ENCODE data around the gene XIRP2. TPM values are rescaled to one million over a fixed set of nuclear protein-coding genes. Genes with fewer than 3 reads are reported as not detected.

The XIRP2 gene
- total and polyA plus RNA-seq, 2 of the 4 experiments (the other 2 are of a cell fraction) = 0.05 to 0.18 TPM

- no peaks in the 10 kb centered on the region for H3K9me1 ChIP-seq (ENCODE audit: insufficient read depth, low read length)
- WGBS, 2 experiments (ENCODE audit: extremely low coverage in 2 of 2, insufficient read length in 1 of 2) = 100% methylated on average over 1 of the region's 3 CpGs; no CpG with 5 or more reads in 1 of the 2 experiments
- in situ Hi-C loops (cut with MboI; ENCODE audit: low sequenced_read_pairs) (no loop called here), intact Hi-C loops (cut with micrococcal nuclease) (loop anchor here (5.0 kb wide), 1 partner anchor 86 kb away; no protein-coding TSS in a partner anchor), dilution Hi-C loops (cut with HindIII; ENCODE audit: low sequenced_read_pairs, unreplicated experiment) (no loop called here)
- ChIA-PET POLR2A (ENCODE audit: unreplicated experiment) (no interaction called here), CTCF (interaction anchor here (1.7 kb wide), 2 partner anchors 8 to 86 kb away, joined by 4 read pairs; no protein-coding TSS in a partner anchor)
- no peak overlapping the region for H3K4ac ChIP-seq (ENCODE audit: low read depth, low read length)
- no peak overlapping the region for H3K23ac ChIP-seq (ENCODE audit: low read depth, low read length)
- H3K4me3 ChIP-seq (ENCODE audit: insufficient read depth, low read depth, low read length) = no peak overlapping the region
- H2AFZ ChIP-seq (replicated peaks; ENCODE audit: low read length, poor library complexity) = no peak overlapping the region
- no peak overlapping the region for H2AK9ac ChIP-seq (replicated peaks; ENCODE audit: low read depth, low read length, poor library complexity)
- no peak overlapping the region for H3K9ac ChIP-seq (ENCODE audit: low read depth, low read length)
- no peak overlapping the region for H3K27ac ChIP-seq (ENCODE audit: insufficient read depth, low read length)
- H3K4me2 ChIP-seq (ENCODE audit: low read depth, low read length) = no peak overlapping the region
- no peaks in the 10 kb centered on the region for H3K4me1 ChIP-seq (ENCODE audit: control insufficient read depth, insufficient read depth, low read length)
- H2BK5ac ChIP-seq (ENCODE audit: low read depth, low read length, poor library complexity, severe bottlenecking) = no peak overlapping the region
- H2BK15ac ChIP-seq (ENCODE audit: low read depth, low read length) = no peak overlapping the region
- no peak overlapping the region for H4K91ac ChIP-seq (ENCODE audit: insufficient read depth, low read depth, low read length)
- H4K20me1 ChIP-seq (ENCODE audit: insufficient read depth, low read length) = no peaks in the 10 kb centered on the region
- no peaks in the 10 kb centered on the region for H3K9me3 ChIP-seq (ENCODE audit: control insufficient read depth, insufficient read depth, low read length)
- ATAC-seq (ENCODE audit: low read depth) (no peak), DNase-seq (no peak)
- TF ChIP-seq SMC3 (IDR thresholded peaks at IDR 0.05; ENCODE audit: low read depth, low read length) (no peak), BHLHE40 (IDR thresholded peaks at IDR 0.05; ENCODE audit: low read depth, low read length) (no peak), CTCF (conservative IDR thresholded peaks at IDR 0.05; ENCODE audit: low read depth, low read length) (no peak), MAZ (IDR thresholded peaks at IDR 0.05; ENCODE audit: borderline replicate concordance, low read depth, low read length) (no peak), MAFK (IDR thresholded peaks at IDR 0.05; ENCODE audit: low read depth, low read length) (no peak), CEBPB (IDR thresholded peaks at IDR 0.05; ENCODE audit: low read depth, low read length) (no peak), RAD21 (IDR thresholded peaks at IDR 0.05; ENCODE audit: low read length) (no peak), POLR2A (IDR thresholded peaks at IDR 0.05; ENCODE audit: low read depth, low read length) (no peak), ELK1 (IDR thresholded peaks at IDR 0.05; ENCODE audit: borderline replicate concordance, low read depth, low read length) (no peak), CHD1 (IDR thresholded peaks at IDR 0.05; ENCODE audit: low read depth, low read length) (no peak), RCOR1 (IDR thresholded peaks at IDR 0.05; ENCODE audit: insufficient replicate concordance, low read length) (no peak)
- no peak overlapping the region for H4K5ac ChIP-seq (ENCODE audit: low read depth, low read length)
- no peaks in the 10 kb centered on the region for H3K79me1 ChIP-seq (ENCODE audit: low read depth in 1 of 2, low read length in 2 of 2)
- H3K18ac ChIP-seq (ENCODE audit: low read depth, low read length) = no peak overlapping the region
- H3K14ac ChIP-seq (replicated peaks; ENCODE audit: low read depth, low read length) = no peak overlapping the region
- H3K56ac ChIP-seq (ENCODE audit: extremely low read depth, insufficient read depth, low read length) = no peak overlapping the region
- H2BK120ac ChIP-seq (ENCODE audit: low read depth, low read length) = no peak overlapping the region
- H3K36me3 ChIP-seq (ENCODE audit: control insufficient read depth, insufficient read depth, low read length) = no peaks in the 10 kb centered on the region
- no TSS peak for BruUV-seq (replicated peaks)
- H4K8ac ChIP-seq (ENCODE audit: low read depth in 2 of 2, low read length in 2 of 2) = no peak overlapping the region
- H2BK20ac ChIP-seq (ENCODE audit: low read depth, low read length) = no peak overlapping the region
- H2AK5ac ChIP-seq (ENCODE audit: low read depth, low read length) = no peak overlapping the region
- no peaks in the 10 kb centered on the region for H3K27me3 ChIP-seq (ENCODE audit: control insufficient read depth, insufficient read depth, low read length)
Measured at GRCh38 chr2:167126165-167126564, 237.9 kb downstream of the XIRP2 start.
